K562 (cell line): ENCODE data around the gene RNH1. TPM values are rescaled to one million over a fixed set of nuclear protein-coding genes. Genes with fewer than 3 reads are reported as not detected.
A peak's percentile ranks its signal among the peaks of the same experiment; 100 is the strongest.

Source experiments
- ATAC-seq: fragments of 200-7000 bp; cut with Tn5 transposase; 3 replicates; pipeline ENCODE4 v1.9.1; 2020; ENCODE audit warnings: moderate library complexity
- BruUV-seq: library from RNA; stranded (reverse); fragments of 400-500 nt; replicated peaks from 2 replicates; lab custom pipeline; 2021; lab: Mats Ljungman, UMichigan
- CTCF ChIA-PET: fragments of 300-600 bp; formaldehyde crosslinking; extraction: SDS; loops from one replicate; lab custom pipeline; 2021; ENCODE audit warnings: low intra/inter-chr PET ratio; lab: Yijun Ruan, JAX
- POLR2A ChIA-PET: fragments of 300-600, 350-650 bp; sonication (Branson Sonifier 250); formaldehyde crosslinking; extraction: SDS; loops from one replicate; lab custom pipeline; 2021; ENCODE audit warnings: antibody characterized with exemption, inconsistent platforms; lab: Yijun Ruan, JAX
- DNase-seq, 4 experiments: peaks; one replicate each; pipeline versions ENCODE4 v3.0.0 to v3.0.0-alpha.2; 2011 to 2018; ENCODE audit warnings: low spot score in 3 of 4, mixed read lengths in 3 of 4; ENCODE audit errors: extremely low read depth in 1 of 4
- FAIRE-seq: peaks from 2 replicates; lab custom pipeline; 2011; peaks lifted over from hg19 to GRCh38; lab: Jason Lieb, UNC
- H2AFZ ChIP-seq: 2 replicates; pipeline ENCODE4 v1.6.0; 2011; ENCODE audit warnings: low read depth, low read length, control low read depth, inconsistent platforms
- H3K27ac ChIP-seq: fragments of 200-600 bp; 3 replicates; pipeline ENCODE4 v1.8.0; 2011; ENCODE audit warnings: low read depth, mild to moderate bottlenecking, control low read depth, inconsistent platforms, low read length, moderate library complexity, mixed read lengths; ENCODE audit errors: extremely low read depth
- H3K27me3 ChIP-seq, 2 experiments: fragments of 300-600 bp in 1 of 2; 2 replicates in 1 of 2; 3 replicates in 1 of 2; pipeline versions ENCODE4 v1.6.0 to v1.8.0; 2011; ENCODE audit warnings: inconsistent platforms in 2 of 2, low read length in 2 of 2, mild to moderate bottlenecking in 1 of 2, mixed read lengths in 1 of 2, moderate library complexity in 1 of 2; ENCODE audit not compliant: control insufficient read depth in 2 of 2, insufficient read depth in 2 of 2
- H3K36me3 ChIP-seq: fragments of 300-600 bp; 3 replicates; pipeline ENCODE4 v1.8.0; 2011; ENCODE audit warnings: mild to moderate bottlenecking, low read length, inconsistent platforms; ENCODE audit not compliant: control insufficient read depth, insufficient read depth
- H3K4me1 ChIP-seq, 2 experiments: fragments of 200-600 bp in 1 of 2; replicated peaks in 1 of 2; 2 replicates in 1 of 2; 3 replicates in 1 of 2; pipeline versions ENCODE4 v1.5.1 to v1.8.0; 2011; ENCODE audit warnings: inconsistent platforms in 2 of 2, low read length in 2 of 2, mild to moderate bottlenecking in 1 of 2, mixed read lengths in 1 of 2, moderate library complexity in 1 of 2; ENCODE audit not compliant: control insufficient read depth in 2 of 2, insufficient read depth in 2 of 2
- H3K4me2 ChIP-seq: 2 replicates; pipeline ENCODE4 v1.6.1; 2011; ENCODE audit warnings: low read length, control low read depth, inconsistent platforms, mixed read lengths; ENCODE audit not compliant: insufficient read depth
- H3K4me3 ChIP-seq: fragments of 200-600 bp; sonication (generic), shearing (Covaris generic); 2 replicates; pipeline ENCODE4 v1.5.1; 2016; ENCODE audit warnings: control low read depth, inconsistent platforms
- H3K79me2 ChIP-seq: fragments of 200-600 bp; 3 replicates; pipeline ENCODE4 v1.8.0; 2011; ENCODE audit warnings: low read length, inconsistent platforms; ENCODE audit not compliant: control insufficient read depth, insufficient read depth
- H3K9ac ChIP-seq, 2 experiments: 2 replicates each; pipeline versions ENCODE4 v1.6.0 to v1.6.1; 2011; ENCODE audit warnings: low read depth in 2 of 2, low read length in 2 of 2, control low read depth in 1 of 2, inconsistent platforms in 1 of 2, mild to moderate bottlenecking in 1 of 2, mixed read lengths in 1 of 2; ENCODE audit not compliant: insufficient read depth in 1 of 2
- H3K9me1 ChIP-seq: one replicate; pipeline ENCODE4 v1.6.0; 2011; ENCODE audit warnings: inconsistent platforms, mild to moderate bottlenecking, low read length, moderate library complexity; ENCODE audit not compliant: control insufficient read depth, insufficient read depth
- H3K9me3 ChIP-seq: replicated peaks from 2 replicates; pipeline ENCODE4 v1.5.1; 2011; ENCODE audit warnings: low read depth, low read length, inconsistent platforms; ENCODE audit not compliant: control insufficient read depth, insufficient read depth
- H4K20me1 ChIP-seq: replicated peaks from 2 replicates; pipeline ENCODE4 v1.6.1; 2011; ENCODE audit warnings: low read length, inconsistent platforms, mixed read lengths; ENCODE audit not compliant: control insufficient read depth, insufficient read depth
- CAMTA2 ChIP-seq: fragments of 250-450 bp; sonication (Bioruptor Pico); conservative IDR thresholded peaks from 2 replicates; pipeline ENCODE4 v1.5.1; 2022
- ELF2 ChIP-seq: fragments of 250-450 bp; sonication (Bioruptor Pico); IDR thresholded peaks from 2 replicates; pipeline ENCODE4 v1.5.0; 2021; ENCODE audit warnings: mild to moderate bottlenecking
- FIP1L1 ChIP-seq: fragments of 200-400 bp; formaldehyde crosslinking; IDR thresholded peaks from 2 replicates; pipeline ENCODE4 v1.6.1; 2018; ENCODE audit warnings: mild to moderate bottlenecking, low read depth, low read length; ENCODE audit not compliant: poor library complexity, severe bottlenecking
- HMGXB4 ChIP-seq: sonication (generic); formaldehyde crosslinking; IDR thresholded peaks from 2 replicates; pipeline ENCODE4 v1.8.1; 2023; ENCODE audit warnings: mild to moderate bottlenecking, missing genetic modification reagents
- HNRNPUL1 ChIP-seq: fragments of 200-400 bp; formaldehyde crosslinking; IDR thresholded peaks from 2 replicates; pipeline ENCODE4 v1.6.1; 2017; ENCODE audit warnings: low read length
- KAT7 ChIP-seq: sonication (generic); formaldehyde crosslinking; IDR thresholded peaks from 2 replicates; pipeline ENCODE4 v1.8.0; 2022; ENCODE audit warnings: missing genetic modification reagents, mild to moderate bottlenecking, borderline replicate concordance
- LARP7 ChIP-seq: fragments of 450-650 bp; IDR thresholded peaks from 2 replicates; pipeline ENCODE4 v1.6.1; 2016
- MAZ ChIP-seq, 2 experiments: fragments of 450-650 bp in 1 of 2; sonication (generic) in 1 of 2; formaldehyde crosslinking; IDR thresholded peaks in 1 of 2; conservative IDR thresholded peaks in 1 of 2; 2 replicates each; pipeline versions ENCODE4 v1.4.0 to v1.5.0; 2020; ENCODE audit warnings: mild to moderate bottlenecking in 1 of 2, missing genetic modification reagents in 1 of 2
- RBBP5 ChIP-seq: fragments of 200-600 bp; sonication (generic); IDR thresholded peaks from 2 replicates; pipeline ENCODE4 v1.6.1; 2012; ENCODE audit warnings: borderline replicate concordance, mild to moderate bottlenecking, low read length, control low read depth, inconsistent platforms; ENCODE audit not compliant: insufficient read depth, poor library complexity, severe bottlenecking
- RBFOX2 ChIP-seq: fragments of 200-400 bp; formaldehyde crosslinking; IDR thresholded peaks from 2 replicates; pipeline ENCODE4 v1.6.1; 2017; ENCODE audit warnings: low read depth, mild to moderate bottlenecking, low read length, moderate library complexity
- SRF ChIP-seq, 2 experiments: fragments of 250-450, 450-650 bp in 1 of 2; sonication (Bioruptor Pico) in 1 of 2; sonication (generic) in 1 of 2; formaldehyde crosslinking; IDR thresholded peaks; 2 replicates each; pipeline versions ENCODE4 v1.5.0 to v1.5.1; 2020 to 2022; ENCODE audit warnings: mild to moderate bottlenecking in 1 of 2, missing genetic modification reagents in 1 of 2
- ZBED1 ChIP-seq: IDR thresholded peaks from 2 replicates; pipeline ENCODE4 v1.6.1; 2014
- ZBTB1 ChIP-seq: sonication (generic); formaldehyde crosslinking; IDR thresholded peaks from 2 replicates; pipeline ENCODE4 v1.8.1; 2023; ENCODE audit warnings: missing genetic modification reagents, low read depth, mild to moderate bottlenecking, borderline replicate concordance
- ZNF253 ChIP-seq: fragments of 250-450 bp; sonication (Bioruptor Pico); conservative IDR thresholded peaks from 2 replicates; pipeline ENCODE4 v1.6.1; 2021; ENCODE audit warnings: mild to moderate bottlenecking
- WGBS: fragments of 100-300 bp; shearing (Covaris generic); methylation state at CpG from one replicate; pipeline ENCODE4 v1.1.6; 2016; ENCODE audit warnings: low coverage, mixed read lengths; ENCODE audit not compliant: insufficient coverage; ENCODE audit errors: missing lambda C conversion rate; 5-methylcytosine and 5-hydroxymethylcytosine counted together
- in situ Hi-C: fragments of 300-500 bp; cut with MboI; formaldehyde crosslinking; loops from 4 replicates; pipeline ENCODE4 v1.15.0; 2018; ENCODE audit warnings: inconsistent platforms, mixed read lengths
- intact Hi-C: fragments of 100-400 bp; cut with micrococcal nuclease; formaldehyde crosslinking; loops from 2 replicates; pipeline ENCODE4 v1.14.2; 2022
- polyA plus RNA-seq, 8 experiments: library from polyadenylated mRNA; depleted of rRNA in 4 of 8; stranded (reverse) in 5 of 8; unstranded in 3 of 8; fragments of >200 nt; fragmentation: Nextera tagmentation in 2 of 8; fragmentation: Illumina TruSeq in 1 of 8; extraction: Ambion mirVana in 2 of 8; extraction: Trizol in 1 of 8; gene quantifications; 2 replicates each; pipeline versions ENCODE4 v1.2.1 to v1.2.3, GENCODE V29; 2011 to 2014; ENCODE audit warnings: inconsistent platforms in 1 of 8, missing spikeins in 1 of 8
- total RNA-seq, 7 experiments: library from RNA; depleted of rRNA in 6 of 7; stranded (reverse); fragments of >200 nt in 6 of 7; fragmentation: Illumina TruSeq in 2 of 7; extraction: Trizol in 2 of 7; gene quantifications; 2 replicates each; pipeline versions ENCODE4 v1.2.1 to v1.2.3, GENCODE V29; 2011 to 2021; ENCODE audit warnings: low replicate concordance in 1 of 7
- TF ChIP-seq, protein P1 (sequence below): sonication (generic); formaldehyde crosslinking; IDR thresholded peaks from 2 replicates; pipeline ENCODE4 v1.8.0; 2022; ENCODE audit warnings: mild to moderate bottlenecking, missing genetic modification reagents

Gene RNH1
- total and polyA plus RNA-seq, 9 of the 15 experiments (the other 6 are each of a cell fraction or from before 2014, with no cell fraction given), result 2.5 to 160 (median 44.3) TPM

- no peaks in the 10 kb centered on the region for H3K9me3 ChIP-seq
- peaks cover 22 to 80% of the 10 kb centered on the region in 2 experiments for H3K4me1 ChIP-seq
- H2AFZ ChIP-seq, result no peak overlapping the region
- in situ Hi-C loops, result no loop called here
- H3K9ac ChIP-seq, result peak overlapping the region; percentile 78 to 95
- peaks cover 35% of the 10 kb centered on the region; the same call in 1 of the 3 replicates for H3K36me3 ChIP-seq
- H3K4me3 ChIP-seq, result peak overlapping the region; percentile 78
- ChIA-PET POLR2A (interaction anchor here (0.6 to 1.1 kb wide), 4 partner anchors 14 to 58 kb away, joined by 3 to 4 read pairs (median 4); no protein-coding TSS in a partner anchor), CTCF (interaction anchor here (0.5 kb wide), 1 partner anchor 16 kb away, joined by 3 read pairs; no protein-coding TSS in a partner anchor)
- peak in 2 of 4 experiments; percentile 21 to 34 for DNase-seq
- ATAC-seq, result no peak
- FAIRE-seq, result no peak
- H3K27ac ChIP-seq, result peak overlapping the region; percentile 72; the same call in 2 of the 3 replicates
- WGBS, result 20% methylated on average over 34 of the region's 66 CpGs
- H3K27me3 ChIP-seq, result no peaks in the 10 kb centered on the region
- intact Hi-C loops, result no loop called here
- H3K9me1 ChIP-seq, result peaks cover 3% of the 10 kb centered on the region
- H3K79me2 ChIP-seq, result peaks cover 17% of the 10 kb centered on the region
- BruUV-seq, result no TSS peak
- peak overlapping the region; percentile 78 for H3K4me2 ChIP-seq
- 0 out of 2 replicates have a peak, but pooled peaks cover 4% of the 10 kb centered on the region for H4K20me1 ChIP-seq
- TF ChIP-seq HNRNPUL1, result no peak
- TF ChIP-seq RBBP5, result peak; percentile 14
- no peak for TF ChIP-seq ELF2
- 0 out of 2 replicates have a peak, but pooled peaks have one; percentile 58 for TF ChIP-seq CAMTA2
- TF ChIP-seq ZBTB1 (CRISPR knock-in tag), result peak; percentile 63; the same call in 1 of the 2 replicates
- TF ChIP-seq ZNF253 (CRISPR knock-in tag), result no peak
- TF ChIP-seq, protein P1, sequence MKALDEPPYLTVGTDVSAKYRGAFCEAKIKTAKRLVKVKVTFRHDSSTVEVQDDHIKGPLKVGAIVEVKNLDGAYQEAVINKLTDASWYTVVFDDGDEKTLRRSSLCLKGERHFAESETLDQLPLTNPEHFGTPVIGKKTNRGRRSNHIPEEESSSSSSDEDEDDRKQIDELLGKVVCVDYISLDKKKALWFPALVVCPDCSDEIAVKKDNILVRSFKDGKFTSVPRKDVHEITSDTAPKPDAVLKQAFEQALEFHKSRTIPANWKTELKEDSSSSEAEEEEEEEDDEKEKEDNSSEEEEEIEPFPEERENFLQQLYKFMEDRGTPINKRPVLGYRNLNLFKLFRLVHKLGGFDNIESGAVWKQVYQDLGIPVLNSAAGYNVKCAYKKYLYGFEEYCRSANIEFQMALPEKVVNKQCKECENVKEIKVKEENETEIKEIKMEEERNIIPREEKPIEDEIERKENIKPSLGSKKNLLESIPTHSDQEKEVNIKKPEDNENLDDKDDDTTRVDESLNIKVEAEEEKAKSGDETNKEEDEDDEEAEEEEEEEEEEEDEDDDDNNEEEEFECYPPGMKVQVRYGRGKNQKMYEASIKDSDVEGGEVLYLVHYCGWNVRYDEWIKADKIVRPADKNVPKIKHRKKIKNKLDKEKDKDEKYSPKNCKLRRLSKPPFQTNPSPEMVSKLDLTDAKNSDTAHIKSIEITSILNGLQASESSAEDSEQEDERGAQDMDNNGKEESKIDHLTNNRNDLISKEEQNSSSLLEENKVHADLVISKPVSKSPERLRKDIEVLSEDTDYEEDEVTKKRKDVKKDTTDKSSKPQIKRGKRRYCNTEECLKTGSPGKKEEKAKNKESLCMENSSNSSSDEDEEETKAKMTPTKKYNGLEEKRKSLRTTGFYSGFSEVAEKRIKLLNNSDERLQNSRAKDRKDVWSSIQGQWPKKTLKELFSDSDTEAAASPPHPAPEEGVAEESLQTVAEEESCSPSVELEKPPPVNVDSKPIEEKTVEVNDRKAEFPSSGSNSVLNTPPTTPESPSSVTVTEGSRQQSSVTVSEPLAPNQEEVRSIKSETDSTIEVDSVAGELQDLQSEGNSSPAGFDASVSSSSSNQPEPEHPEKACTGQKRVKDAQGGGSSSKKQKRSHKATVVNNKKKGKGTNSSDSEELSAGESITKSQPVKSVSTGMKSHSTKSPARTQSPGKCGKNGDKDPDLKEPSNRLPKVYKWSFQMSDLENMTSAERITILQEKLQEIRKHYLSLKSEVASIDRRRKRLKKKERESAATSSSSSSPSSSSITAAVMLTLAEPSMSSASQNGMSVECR, result peak; percentile 46
- 0 out of 2 replicates have a peak, but pooled peaks have one; percentile 18 for TF ChIP-seq KAT7 (CRISPR knock-in tag)
- peak in 1 of 2 experiments; percentile 14; a peak in 1 of 4 replicates for TF ChIP-seq MAZ (CRISPR knock-in tag; conservative IDR thresholded peaks at IDR 0.05 in 1 of 2, IDR thresholded peaks at IDR 0.05 in 1 of 2)
- TF ChIP-seq RBFOX2, result peak; percentile 66
- 0 out of 2 replicates have a peak, but pooled peaks have one; percentile 49 for TF ChIP-seq HMGXB4 (CRISPR knock-in tag)
- peak; percentile 37 for TF ChIP-seq FIP1L1
- no peak for TF ChIP-seq ZBED1
- no peak for TF ChIP-seq LARP7
- no peak for TF ChIP-seq SRF (CRISPR knock-in tag; IDR thresholded peaks at IDR 0.05)
Observed at GRCh38 chr11:534396-535209, 27.6 kb upstream of the RNH1 start.
